RWPE2 (cell line): ENCODE results near the gene TTLL9.
A peak's percentile ranks its signal among the peaks of the same experiment; 100 is the strongest.

Source experiments
- ATAC-seq: fragments of 200-7000 bp; cut with Tn5 transposase; 3 replicates; pipeline ENCODE4 v1.9.1; 2021; ENCODE audit warnings: low read depth
- DNase-seq: peaks from one replicate; pipeline ENCODE4 v3.0.0-alpha.2; 2020; ENCODE audit warnings: low spot score
- H3K27ac ChIP-seq: fragments of 450-650 bp; 2 replicates; pipeline ENCODE4 v1.5.1; 2017; ENCODE audit warnings: mild to moderate bottlenecking; ENCODE audit not compliant: poor library complexity, severe bottlenecking
- H3K27me3 ChIP-seq: fragments of 250-450 bp; sonication (Bioruptor Pico); 2 replicates; pipeline ENCODE4 v1.5.1; 2021; ENCODE audit warnings: mild to moderate bottlenecking, moderate library complexity; ENCODE audit not compliant: insufficient read depth, poor library complexity, severe bottlenecking
- H3K36me3 ChIP-seq: fragments of 250-450 bp; sonication (Bioruptor Pico); 2 replicates; pipeline ENCODE4 v1.5.1; 2020; ENCODE audit warnings: low read depth, mild to moderate bottlenecking, moderate library complexity
- H3K4me1 ChIP-seq: fragments of 250-450 bp; sonication (Bioruptor Pico); 2 replicates; pipeline ENCODE4 v1.5.1; 2021; ENCODE audit warnings: mild to moderate bottlenecking, moderate library complexity; ENCODE audit not compliant: insufficient read depth, poor library complexity, severe bottlenecking
- H3K4me3 ChIP-seq: fragments of 250-450 bp; sonication (Bioruptor Pico); 2 replicates; pipeline ENCODE4 v1.5.1; 2021; ENCODE audit warnings: mild to moderate bottlenecking, moderate library complexity; ENCODE audit not compliant: severe bottlenecking
- H3K9me3 ChIP-seq: fragments of 250-450 bp; sonication (Bioruptor Pico); 2 replicates; pipeline ENCODE4 v1.5.1; 2021; ENCODE audit warnings: mild to moderate bottlenecking, moderate library complexity; ENCODE audit not compliant: severe bottlenecking
- CTCF ChIP-seq: fragments of 450-650 bp; IDR thresholded peaks from one replicate; pipeline ENCODE4 v1.5.1; 2017; ENCODE audit warnings: mild to moderate bottlenecking, moderate library complexity; ENCODE audit not compliant: poor library complexity, severe bottlenecking

The TTLL9 gene

GRCh38 chr20:31930779-31931178 is 60.3 kb downstream of the TTLL9 start:
- DNase-seq (no peak), ATAC-seq (no peak)
- peaks cover 5% of the 10 kb centered on the region for H3K27me3 ChIP-seq
- H3K4me1 ChIP-seq = no peaks in the 10 kb centered on the region
- TF ChIP-seq CTCF = no peak
- H3K36me3 ChIP-seq = no peaks in the 10 kb centered on the region
- no peak overlapping the region for H3K4me3 ChIP-seq
- H3K27ac ChIP-seq = no peak overlapping the region
- no peaks in the 10 kb centered on the region for H3K9me3 ChIP-seq

- Histone ChIP-seq H3K36me3 (no peaks in the 10 kb centered on the region), H3K4me1 (no peaks in the 10 kb centered on the region), H3K27ac (no peak overlapping the region), H3K9me3 (no peaks in the 10 kb centered on the region), H3K4me3 (no peak overlapping the region), H3K27me3 (no peaks in the 10 kb centered on the region)
- DNase-seq = no peak
- no peak for TF ChIP-seq CTCF
- peak; percentile 75 for ATAC-seq
Measured at GRCh38 chr20:31933698-31934097, 63.3 kb downstream of the TTLL9 start.

- Histone ChIP-seq H3K4me1 (no peaks in the 10 kb centered on the region), H3K27me3 (no peaks in the 10 kb centered on the region), H3K36me3 (no peaks in the 10 kb centered on the region), H3K27ac (no peak overlapping the region), H3K9me3 (no peaks in the 10 kb centered on the region), H3K4me3 (no peak overlapping the region)
- DNase-seq (no peak), ATAC-seq (no peak)
- TF ChIP-seq CTCF = no peak
Measured at GRCh38 chr20:31934491-31934890, 64.1 kb downstream of the TTLL9 start.

- Histone ChIP-seq H3K27me3 (no peaks in the 10 kb centered on the region), H3K4me3 (no peak overlapping the region), H3K4me1 (no peaks in the 10 kb centered on the region), H3K9me3 (no peaks in the 10 kb centered on the region), H3K27ac (no peak overlapping the region), H3K36me3 (no peaks in the 10 kb centered on the region)
- no peak for TF ChIP-seq CTCF
- ATAC-seq = no peak
- DNase-seq = no peak
Measured at GRCh38 chr20:31934968-31935764, 64.7 kb downstream of the TTLL9 start.

GRCh38 chr20:31936420-31936819 is 66.0 kb downstream of the TTLL9 start:
- DNase-seq (no peak), ATAC-seq (no peak)
- no peak for TF ChIP-seq CTCF
- H3K4me1 ChIP-seq = no peaks in the 10 kb centered on the region
- no peaks in the 10 kb centered on the region for H3K36me3 ChIP-seq
- H3K9me3 ChIP-seq = no peaks in the 10 kb centered on the region
- no peak overlapping the region for H3K27ac ChIP-seq
- H3K4me3 ChIP-seq = no peak overlapping the region
- H3K27me3 ChIP-seq = no peaks in the 10 kb centered on the region
